GM21528 (cell line): Measurements from ENCODE around the gene JUND.

Experiments
- ATAC-seq: cut with Tn5 transposase; IDR thresholded peaks from one replicate; pipeline ENCODE4 v1.9.1; 2021; ENCODE audit warnings: mild to moderate bottlenecking, moderate library complexity; ENCODE audit not compliant: unreplicated experiment, low FRiP score

JUND gene

DNA sequence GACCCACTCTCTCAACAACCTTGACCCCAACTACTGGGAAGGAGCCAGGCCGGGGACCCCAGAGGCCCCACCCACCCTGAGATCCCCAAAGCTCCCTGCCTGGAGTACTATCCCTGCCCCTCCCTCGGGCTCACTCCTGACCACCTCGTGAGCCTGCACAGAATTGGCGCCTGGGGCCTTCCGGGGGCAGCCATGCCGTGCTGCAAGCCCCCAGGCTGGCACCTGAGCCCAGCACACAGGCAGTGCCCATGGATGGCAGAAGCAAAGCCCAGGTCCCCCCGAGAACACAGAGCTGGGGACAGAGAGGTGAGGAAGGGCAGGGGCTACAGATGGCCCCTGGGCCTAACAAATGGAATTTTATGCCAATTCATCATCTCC is 27.5 kb upstream of the JUND start:
- no peak for ATAC-seq

DNA sequence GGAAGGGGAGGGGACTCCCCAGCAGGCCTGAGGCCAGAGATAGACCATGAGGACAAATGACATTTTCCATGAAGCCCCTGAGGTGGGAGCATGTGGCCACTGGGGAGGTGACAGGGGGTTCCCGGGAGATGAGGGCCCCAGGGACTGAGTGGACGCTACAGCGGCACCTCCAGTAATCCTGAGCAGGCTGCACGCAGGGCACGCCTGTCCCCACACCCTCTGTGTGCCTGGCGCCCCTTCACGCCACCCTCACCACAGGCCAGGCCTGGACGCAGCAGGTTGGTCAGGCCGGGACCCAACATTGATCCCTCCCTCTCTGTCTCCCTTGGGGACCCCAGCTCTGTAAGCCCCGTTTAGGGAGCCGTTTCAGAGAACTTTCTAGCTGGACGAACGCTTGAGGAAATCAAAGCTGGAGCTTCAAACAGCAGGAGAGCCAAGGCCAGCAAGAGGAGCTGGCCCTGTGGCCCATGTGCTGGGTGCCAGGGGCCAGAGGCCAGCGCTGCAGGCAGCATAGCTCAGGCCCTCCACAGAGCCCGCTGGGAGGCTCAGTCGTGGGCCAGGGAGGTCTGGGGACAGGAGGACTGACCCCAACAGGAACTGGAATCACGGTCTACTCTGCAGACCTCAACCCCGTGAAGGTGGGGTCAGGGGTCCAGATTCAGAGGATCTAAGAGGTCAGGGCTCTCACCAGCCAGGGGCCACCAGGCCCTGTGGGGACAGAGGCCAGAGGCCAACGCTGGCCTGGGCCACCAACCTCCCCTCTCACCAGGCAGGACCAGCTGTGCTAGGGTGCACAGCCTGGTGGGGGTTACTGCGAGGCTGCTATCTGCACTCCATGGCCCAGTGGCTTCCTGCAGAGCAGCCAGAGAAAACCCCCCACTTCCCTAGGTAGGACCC is 26.9 kb upstream of the JUND start:
- no peak for ATAC-seq

DNA sequence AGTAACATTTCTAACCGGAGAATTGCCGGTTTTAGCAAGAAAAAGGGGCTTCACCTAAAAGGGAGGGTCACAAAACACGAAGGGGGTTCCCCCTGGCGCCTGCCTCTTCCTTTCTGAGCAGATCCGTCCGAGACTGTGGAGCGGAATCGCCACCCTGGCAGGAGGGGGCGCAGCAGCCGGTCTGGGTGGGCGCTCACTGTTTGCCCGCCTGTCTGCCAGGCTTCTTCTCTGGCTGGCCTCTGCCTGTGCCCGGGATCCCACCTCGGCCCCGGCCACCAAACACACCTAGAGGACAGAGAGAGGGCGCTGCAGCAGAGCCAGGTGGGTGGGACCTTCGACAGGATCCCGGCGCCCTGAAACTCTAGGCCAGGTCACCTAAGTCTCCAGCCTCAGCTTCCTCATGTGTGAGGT is 25.9 kb upstream of the JUND start:
- ATAC-seq = no peak

DNA sequence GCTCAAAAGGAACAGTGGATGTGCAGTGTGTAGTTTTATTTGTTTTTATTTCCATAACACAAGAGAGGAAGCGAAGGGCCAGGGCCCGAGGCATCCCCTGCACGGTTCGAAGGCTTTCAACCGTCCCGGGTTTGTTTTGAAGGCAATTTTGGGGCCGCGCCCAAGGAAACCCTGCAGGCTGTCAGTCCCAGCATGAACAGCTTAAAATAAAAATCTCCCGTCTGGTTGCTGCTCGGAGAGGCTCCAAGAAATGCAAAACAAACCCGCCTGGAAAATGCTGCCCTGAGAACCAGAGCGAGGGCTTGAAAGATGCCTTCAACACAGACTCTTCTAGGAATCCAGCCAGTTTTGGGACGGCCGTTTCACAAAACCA is 25.5 kb upstream of the JUND start:
- ATAC-seq = no peak

DNA sequence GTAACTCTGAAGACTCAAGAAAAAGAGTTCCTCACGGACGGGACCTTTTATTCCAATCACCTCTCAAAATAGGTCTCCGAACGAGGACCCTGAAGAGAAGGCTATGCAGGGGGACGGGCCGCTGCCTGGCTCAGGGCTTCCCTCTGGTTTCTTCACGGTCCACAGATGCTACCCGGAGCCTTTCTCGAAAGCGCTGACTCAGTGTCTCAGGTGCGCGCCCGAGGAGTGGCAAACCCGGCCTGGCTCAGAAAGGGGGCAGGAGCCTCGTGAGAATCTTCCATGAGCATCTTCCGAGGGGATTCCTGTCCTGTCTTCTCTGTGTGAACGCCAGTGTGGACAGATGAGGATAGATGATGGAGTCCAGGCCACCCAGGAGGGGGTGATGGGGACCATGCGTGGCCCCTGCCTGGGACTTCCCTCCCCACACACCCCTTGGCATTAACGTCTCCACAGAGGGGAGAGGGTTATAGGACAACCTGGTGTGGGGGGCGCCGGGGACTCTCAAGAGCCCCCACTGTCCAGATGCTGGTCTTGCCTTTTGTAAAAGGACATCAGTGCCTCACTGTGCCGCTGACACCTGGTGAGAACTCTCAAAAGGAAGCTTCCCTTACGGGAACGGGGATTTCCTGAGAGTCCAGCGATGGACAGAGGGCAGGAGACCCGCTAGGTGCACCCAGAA is 24.9 kb upstream of the JUND start:
- no peak for ATAC-seq

DNA sequence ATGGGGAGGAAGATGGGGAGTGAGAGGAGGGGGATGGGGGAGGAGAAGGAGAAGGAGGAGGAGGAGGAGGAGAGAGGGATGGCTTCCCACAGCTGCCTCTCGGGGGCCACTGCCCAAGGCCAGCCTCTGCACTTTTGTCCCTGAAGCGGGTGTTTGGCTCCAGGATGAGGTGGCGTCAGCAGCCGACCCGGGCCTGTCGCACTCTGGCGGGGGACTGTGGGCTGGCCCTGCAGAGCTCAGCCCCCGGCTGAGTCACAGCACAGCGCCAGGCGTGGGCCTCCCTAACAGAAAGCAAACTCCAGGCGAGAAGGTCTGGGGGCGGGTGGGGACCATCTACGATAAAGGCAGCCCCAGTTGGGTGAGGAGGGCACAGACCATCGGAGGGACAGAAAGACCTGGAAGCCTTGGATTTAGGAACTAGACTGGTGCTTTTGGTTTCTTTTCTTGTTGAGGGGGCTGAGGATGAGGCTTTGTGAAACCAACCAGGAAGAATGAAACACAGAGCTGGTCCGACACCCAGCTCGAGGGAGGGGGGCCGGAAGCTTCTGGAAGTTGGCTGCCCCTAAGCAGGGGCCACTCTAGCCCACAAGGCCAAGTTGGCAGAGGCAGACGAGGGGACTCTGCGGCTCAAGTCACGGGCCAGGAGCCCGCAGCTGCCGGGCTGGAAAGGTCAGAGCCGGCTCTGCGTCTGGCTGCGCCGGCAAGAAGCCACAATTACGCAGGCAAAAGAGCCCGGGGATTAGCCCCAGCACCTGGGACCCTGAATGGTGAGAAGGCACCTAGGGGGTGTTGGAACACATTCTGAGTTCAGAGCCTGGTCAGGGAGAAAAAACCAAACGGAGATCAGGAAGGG is 23.3 kb upstream of the JUND start:
- no peak for ATAC-seq

DNA sequence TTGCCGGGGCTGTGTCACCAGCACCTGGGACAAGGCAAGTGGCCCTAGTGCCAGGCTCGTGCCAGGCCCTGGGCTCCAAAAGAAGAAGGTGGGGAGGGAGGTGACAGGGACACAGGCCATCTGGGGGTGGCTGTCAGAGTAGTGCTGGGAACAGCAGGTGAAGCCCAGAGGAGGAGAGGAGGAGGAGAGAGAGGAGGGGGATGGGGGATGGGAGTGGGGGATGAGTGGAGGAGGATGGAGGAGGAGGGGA is 22.7 kb upstream of the JUND start:
- no peak for ATAC-seq

DNA sequence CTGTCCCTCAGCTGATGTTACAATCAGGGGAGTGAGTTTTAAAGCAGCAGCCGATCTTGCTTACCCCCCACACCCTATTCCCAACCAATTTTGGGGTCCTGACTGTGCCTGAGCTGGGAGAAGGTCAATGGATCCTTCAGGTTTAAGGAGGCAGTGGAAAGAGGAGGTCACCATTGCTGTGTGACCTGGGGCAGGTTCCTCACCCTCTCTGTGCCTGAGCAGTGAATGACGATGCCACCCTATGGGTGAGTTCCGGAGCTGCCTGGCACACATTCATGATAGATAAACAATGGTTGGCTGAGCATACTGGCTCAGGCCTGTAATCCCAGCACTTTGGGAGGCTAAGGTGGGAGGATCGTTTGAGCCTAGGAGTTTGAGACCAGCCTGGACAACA is 20.3 kb upstream of the JUND start:
- ATAC-seq = no peak

DNA sequence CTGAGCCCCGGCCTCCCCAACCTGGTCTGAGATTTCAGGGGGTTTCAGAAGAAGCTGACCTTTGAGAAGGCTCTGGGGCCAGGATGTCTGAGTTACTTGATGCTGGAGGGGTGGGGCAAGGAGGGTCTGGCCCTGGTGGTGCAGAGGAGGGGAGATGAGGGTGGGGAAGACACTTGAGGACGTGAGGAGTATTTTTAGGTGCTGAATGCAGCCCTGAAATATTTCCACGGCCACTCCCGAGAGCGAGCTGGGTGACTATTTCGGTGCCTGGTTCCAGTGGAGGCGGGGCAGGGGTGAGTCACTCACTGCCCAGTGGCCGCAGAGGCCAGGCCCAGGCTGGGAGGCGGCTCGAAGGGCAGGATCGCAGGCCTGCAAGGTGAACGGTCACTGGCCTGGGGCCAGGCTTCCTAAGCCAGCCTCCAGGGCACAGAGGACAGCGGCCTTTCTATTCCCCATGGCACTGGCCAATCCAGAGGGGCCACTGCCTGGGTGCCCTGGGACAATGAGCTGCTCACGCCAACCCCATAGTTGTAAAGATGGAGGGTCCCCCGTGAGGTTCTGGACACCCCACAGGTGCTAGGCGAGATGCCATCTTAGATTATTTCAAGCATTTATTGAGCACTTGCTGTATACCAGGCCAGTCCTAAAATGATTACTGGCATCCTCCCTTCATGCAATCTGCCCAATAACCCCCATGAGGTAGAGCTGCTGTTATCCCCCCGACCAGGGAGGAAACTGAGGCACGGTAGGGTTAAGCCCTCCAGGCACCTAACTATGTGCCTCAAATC is 19.7 kb upstream of the JUND start:
- ATAC-seq = no peak

DNA sequence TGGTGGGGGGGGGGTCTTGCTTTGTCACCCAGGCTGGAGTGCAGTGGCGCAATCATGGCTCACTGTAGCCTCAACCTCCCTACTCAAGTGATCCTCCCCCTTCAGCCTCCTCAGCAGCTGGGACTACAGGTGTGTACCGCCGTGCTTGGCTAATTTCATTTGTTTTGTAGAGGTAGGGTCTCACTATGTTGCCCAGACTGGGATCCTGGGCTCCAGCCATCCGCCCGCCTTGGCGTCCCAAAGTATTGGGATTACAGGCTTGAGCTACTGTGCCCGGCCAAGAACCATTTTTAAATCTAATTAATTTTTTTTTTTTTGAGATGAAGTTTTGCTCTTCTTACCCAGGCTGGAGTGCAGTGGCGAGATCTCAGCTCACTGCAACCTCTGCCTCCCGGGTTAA is 18.2 kb upstream of the JUND start:
- no peak for ATAC-seq

DNA sequence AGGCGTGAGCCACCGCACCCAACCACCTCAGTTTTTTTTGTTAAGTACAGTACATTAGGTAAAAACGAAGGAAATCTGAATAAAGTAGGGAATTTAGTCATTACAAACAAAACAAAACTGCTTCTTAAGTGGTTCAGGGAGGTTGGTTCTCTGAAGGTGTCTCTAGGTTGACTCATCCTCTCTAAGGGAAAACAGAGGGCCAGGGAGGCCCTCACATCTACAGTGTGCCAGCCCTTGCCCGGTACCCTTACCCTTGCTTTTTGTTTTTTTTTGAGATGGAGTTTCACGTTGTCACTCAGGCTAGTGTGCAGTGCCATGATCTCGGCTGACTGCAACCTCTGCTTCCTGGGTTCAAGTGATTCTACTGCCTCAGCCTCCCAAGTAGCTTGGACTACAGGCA is 17.2 kb upstream of the JUND start:
- ATAC-seq = no peak

DNA sequence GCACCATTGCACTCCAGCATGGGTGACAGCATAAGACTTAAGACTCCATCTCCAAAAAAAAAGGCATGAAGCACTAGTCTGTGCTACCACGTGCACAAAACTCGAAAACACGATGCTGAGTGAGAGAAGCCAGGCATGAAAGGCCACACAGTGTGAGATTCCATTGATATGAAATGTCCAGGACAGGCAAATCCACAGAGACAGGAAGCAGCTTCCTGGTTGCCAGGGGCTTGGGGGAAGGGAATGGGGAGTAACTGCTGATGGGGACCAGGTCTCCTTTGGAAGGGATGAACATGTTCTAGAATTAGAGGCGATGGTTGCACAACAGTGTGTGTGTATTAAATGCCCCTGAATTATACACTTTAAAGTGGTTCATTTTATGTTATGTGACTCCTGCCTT is 15.9 kb upstream of the JUND start:
- ATAC-seq = no peak

DNA sequence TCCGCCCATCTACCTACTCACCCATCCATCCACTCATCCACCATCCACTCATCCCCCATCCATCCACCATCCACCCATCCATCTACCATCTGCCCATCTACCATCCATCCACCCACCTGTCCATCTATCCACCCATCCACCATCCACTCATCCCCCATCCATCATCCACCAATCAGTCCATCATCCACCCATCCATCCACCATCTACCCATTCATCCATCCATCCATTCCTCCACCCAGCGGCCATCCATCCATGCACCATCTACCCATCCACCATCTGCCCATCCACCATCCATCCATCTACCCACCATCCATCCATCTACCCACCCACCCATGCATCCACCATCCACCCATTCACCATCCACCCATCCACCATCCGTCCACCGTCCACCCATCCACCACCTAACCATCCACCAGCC is 13.6 kb upstream of the JUND start:
- no peak for ATAC-seq

DNA sequence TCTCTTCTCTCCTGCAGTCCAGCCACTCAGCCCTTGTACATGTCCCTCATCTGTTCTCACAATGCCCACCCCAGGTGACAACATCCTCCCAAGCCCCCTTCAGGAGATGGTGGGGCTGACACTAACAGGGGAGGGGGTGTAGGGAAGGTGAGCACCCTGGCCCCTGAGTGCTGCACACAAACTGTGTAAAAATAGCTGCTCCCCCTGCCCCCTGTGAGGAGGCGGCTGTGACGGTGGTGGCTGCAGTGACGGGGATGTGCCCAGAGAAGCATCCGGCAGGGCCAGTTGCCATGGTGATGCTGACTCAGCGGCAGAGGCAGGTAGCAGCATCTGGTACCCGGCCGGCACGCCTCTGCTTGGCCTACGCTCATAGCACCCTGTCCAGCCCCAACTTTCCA is 13.0 kb upstream of the JUND start:
- no peak for ATAC-seq

DNA sequence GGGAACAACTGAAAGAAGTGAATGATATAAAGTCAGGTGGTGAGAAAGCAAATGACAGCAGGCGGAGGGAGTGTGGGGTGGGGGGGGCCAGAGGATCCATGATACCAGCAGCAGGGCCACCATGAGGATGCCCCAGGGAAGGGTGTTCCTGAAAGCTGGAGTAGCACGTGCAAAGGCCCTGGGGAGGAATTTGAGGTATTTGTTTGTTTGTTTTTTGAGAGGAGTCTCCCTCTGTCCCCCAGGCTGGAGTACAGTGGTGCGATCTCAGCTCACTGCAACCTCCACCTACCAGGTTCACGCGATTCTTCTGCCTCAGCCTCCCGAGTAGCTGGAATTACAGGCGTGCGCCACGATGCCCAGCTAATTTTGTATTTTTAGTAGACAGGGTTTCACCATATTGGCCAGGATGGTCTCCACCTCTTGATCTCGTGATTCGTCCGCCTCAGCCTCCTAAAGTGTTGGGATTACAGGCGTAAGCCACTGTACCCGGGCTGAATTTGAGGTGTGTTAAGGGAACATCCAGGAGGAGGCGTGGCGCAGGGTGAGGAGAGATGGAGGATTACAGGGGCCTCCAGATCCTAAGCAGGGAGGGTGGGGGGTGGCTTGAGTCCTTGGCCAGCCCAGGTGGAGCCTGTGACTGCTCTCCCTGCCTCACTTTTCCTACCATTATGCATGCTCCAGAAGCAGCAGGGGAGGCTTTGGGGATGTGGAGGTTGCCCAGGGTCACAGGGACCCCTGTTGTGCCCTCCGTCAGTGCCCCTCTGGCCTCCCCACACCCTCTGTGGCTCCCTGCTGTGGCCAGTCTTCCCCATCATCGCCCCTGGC is 12.4 kb upstream of the JUND start:
- no peak for ATAC-seq

DNA sequence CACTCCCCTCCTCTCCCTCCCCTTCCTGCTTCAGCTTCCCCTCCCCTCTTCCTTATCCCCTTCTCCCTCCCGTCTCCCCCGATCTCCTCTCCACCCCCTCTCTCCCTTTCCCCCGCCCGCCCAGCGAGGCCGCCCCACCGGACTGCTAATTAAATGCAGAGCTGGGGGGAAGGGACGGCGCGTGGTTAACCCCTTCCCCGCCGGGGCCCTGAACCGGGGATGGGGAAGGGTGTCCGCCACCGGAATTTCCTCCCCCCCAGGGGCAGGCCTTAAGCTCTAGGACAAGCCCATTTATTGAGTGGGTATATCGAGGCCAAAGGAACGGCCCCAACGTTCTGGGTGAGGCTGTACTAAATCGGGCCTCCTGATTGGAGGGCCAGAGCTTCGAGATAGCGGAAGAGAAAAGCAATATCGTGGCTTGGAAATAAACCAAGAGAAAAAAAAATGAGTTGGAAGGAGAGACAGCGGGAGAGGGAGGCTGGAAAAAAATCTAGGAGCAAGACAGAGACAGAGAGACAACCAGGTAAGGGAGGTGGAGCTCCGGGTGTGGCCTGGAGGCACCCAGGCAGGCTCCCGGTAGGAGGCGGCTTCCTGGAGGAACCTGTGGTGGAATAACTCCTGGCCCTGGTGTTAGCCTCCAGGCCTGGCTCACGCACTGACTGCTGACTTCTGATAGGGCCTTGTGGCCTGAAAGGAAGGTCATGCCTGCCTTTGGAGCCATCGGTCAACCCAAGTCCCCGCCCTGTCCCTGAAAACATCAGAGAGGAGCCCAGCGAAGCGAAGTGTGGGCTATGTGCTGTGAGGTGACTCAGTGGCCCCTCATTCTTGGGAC is 11.6 kb upstream of the JUND start:
- ATAC-seq = no peak

DNA sequence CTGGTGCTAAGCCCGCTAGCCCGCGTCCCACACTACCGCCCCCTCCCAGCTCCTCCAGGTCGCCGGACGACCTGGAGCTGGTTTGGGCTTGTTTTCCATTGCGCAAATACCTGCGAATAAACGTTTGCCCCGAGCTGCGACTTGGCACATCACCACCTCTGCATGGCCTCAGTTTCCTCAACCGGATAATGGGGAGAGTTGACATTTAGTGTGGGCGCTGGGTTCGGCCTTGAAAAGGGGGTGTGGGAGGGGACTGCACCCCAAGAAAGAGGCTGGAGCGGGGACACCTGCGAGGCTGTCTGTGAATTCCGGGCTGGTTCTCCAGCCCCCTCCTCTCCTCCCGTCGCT is 11.0 kb upstream of the JUND start:
- ATAC-seq = no peak

DNA sequence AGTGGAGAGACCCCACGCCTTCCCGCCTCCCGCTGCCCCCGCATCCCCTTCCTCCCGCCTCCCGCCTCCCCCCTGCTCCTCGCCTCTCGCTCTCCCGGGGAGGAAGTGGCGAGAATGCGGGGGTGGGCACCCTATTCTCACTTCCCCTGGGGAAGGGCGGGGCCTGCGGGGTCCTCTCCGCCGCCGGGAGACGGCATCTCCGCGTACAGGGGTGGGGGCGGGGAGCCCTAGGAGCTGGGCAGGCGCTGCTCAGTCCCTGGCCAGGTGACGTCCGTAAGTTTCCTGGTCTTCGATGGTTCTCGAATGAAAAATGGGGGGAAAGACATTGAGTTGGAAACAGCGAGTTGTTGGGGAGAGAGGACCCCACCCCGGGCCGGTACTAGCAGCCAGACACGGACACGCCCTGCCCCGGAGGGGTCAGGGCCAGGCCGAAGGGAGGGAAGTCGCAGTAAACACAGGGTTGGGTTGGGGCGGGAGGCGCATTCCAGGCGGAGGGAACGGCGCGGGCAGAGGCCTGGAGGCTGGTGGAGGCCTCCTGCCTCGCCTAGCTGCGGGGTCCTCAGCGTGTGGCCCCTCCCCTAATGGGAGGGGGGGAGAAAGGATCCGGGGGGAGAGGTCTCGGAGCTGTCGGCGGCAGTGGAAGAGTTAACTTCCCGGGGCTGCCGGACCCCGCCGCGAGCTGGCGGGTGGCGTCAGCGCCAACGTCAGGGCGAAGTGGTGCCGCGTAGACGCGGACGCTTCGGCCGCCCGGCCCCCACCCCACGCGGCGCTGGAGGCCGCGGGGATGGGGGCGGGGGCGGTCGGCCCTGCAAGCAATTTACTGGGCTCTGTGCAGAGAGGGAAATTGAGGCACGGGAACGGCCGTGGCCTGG is 10.4 kb upstream of the JUND start:
- peak; percentile 61 for ATAC-seq
